Hepatocyte (in vitro differentiated cells): Measurements from ENCODE around the gene PAX7. TPM values are rescaled to one million over a fixed set of nuclear protein-coding genes. Genes with fewer than 3 reads are reported as not detected.

Experiments
- DNase-seq: peaks from one replicate; pipeline ENCODE4 v3.0.0-alpha.2; 2016; ENCODE audit warnings: low spot score
- H2AFZ ChIP-seq: fragments of 200-600 bp; sonication (generic); 2 replicates; pipeline ENCODE4 v1.6.0; 2016; ENCODE audit warnings: antibody characterized with exemption, mild to moderate bottlenecking
- H3K27ac ChIP-seq: fragments of 200-600 bp; sonication (generic); 2 replicates; pipeline ENCODE4 v1.5.1; 2016; ENCODE audit warnings: mild to moderate bottlenecking
- H3K27me3 ChIP-seq: fragments of 200-600 bp; sonication (generic); 2 replicates; pipeline ENCODE4 v1.6.1; 2016
- H3K36me3 ChIP-seq: fragments of 200-600 bp; sonication (generic); replicated peaks from 2 replicates; pipeline ENCODE4 v1.5.1; 2016; ENCODE audit warnings: low read depth; ENCODE audit not compliant: insufficient read depth
- H3K4me1 ChIP-seq: fragments of 200-600 bp; sonication (generic); 2 replicates; pipeline ENCODE4 v1.5.1; 2016; ENCODE audit warnings: mild to moderate bottlenecking, moderate library complexity; ENCODE audit not compliant: insufficient read depth
- H3K4me2 ChIP-seq: fragments of 200-600 bp; sonication (generic); 2 replicates; pipeline ENCODE4 v1.6.0; 2016
- H3K4me3 ChIP-seq: fragments of 200-600 bp; sonication (generic); 2 replicates; pipeline ENCODE4 v1.5.1; 2016; ENCODE audit warnings: mild to moderate bottlenecking
- H3K79me2 ChIP-seq: fragments of 200-600 bp; sonication (generic); 2 replicates; pipeline ENCODE4 v1.6.0; 2017; ENCODE audit warnings: mild to moderate bottlenecking
- H3K9me2 ChIP-seq: fragments of 200-600 bp; sonication (generic); replicated peaks from 2 replicates; pipeline ENCODE4 v1.6.0; 2017; ENCODE audit warnings: mild to moderate bottlenecking; ENCODE audit not compliant: insufficient read depth
- H3K9me3 ChIP-seq: fragments of 200-600 bp; sonication (generic); 2 replicates; pipeline ENCODE4 v1.5.1; 2016; ENCODE audit warnings: low read depth, mild to moderate bottlenecking
- H4K20me1 ChIP-seq: fragments of 200-600 bp; sonication (generic); 2 replicates; pipeline ENCODE4 v1.6.0; 2016; ENCODE audit warnings: mild to moderate bottlenecking; ENCODE audit not compliant: insufficient read depth, poor library complexity, severe bottlenecking
- EZH2 ChIP-seq: fragments of 200-600 bp; sonication (generic); IDR thresholded peaks from 2 replicates; pipeline ENCODE4 v1.6.1; 2016; ENCODE audit warnings: antibody characterized with exemption, mild to moderate bottlenecking, borderline replicate concordance
- EZH2phosphoT487 ChIP-seq: fragments of 200-600 bp; sonication (generic); IDR thresholded peaks from one replicate; pipeline ENCODE4 v1.6.1; 2018; ENCODE audit warnings: antibody characterized with exemption, mild to moderate bottlenecking, low read depth, moderate library complexity; ENCODE audit not compliant: unreplicated experiment, severe bottlenecking
- WGBS: methylation state at CpG from one replicate; pipeline ENCODE4 v1.1.6; 2016; ENCODE audit warnings: low lambda C conversion rate; ENCODE audit errors: missing lambda C conversion rate; 5-methylcytosine and 5-hydroxymethylcytosine counted together
- polyA plus RNA-seq: library from polyadenylated mRNA; unstranded; fragments of >200 nt; fragmentation: Nextera tagmentation; extraction: Ambion mirVana; gene quantifications from 2 replicates; pipeline ENCODE4 v1.2.1, GENCODE V29; 2016
- total RNA-seq: library from RNA; depleted of rRNA; stranded (reverse); fragments of >200 nt; gene quantifications from 2 replicates; pipeline ENCODE4 v1.2.3, GENCODE V29; 2014
- TF ChIP-seq, protein P1 (sequence below): fragments of 200-600 bp; sonication (generic); IDR thresholded peaks from 2 replicates; pipeline ENCODE4 v1.5.1; 2016; ENCODE audit warnings: antibody characterized with exemption, mild to moderate bottlenecking; ENCODE audit not compliant: poor library complexity

The PAX7 gene
- total and polyA plus RNA-seq, 2 experiments from 2014 or later: not detected

DNA sequence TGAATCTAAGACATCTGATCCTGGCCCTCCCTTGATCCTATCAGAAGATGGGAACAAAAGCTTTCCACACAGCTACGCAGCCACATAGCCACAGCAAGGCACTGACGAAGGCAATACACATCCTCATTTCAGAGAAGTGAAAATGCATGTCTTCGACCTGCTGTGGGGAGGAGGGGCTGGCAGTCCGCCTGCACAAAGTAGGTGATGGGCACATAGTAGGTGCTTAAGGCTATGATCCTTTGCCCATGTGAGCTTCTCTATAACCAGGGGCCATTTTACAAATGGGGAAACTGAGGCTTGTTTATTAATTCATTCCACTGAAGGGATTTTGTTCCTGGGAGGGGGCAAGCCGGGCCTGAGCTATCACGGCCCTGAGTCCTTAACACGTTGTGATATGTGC lies 94.2 kb downstream of the PAX7 start:
- DNase-seq: no peak
- H3K4me2 ChIP-seq: no peak overlapping the region
- TF ChIP-seq EZH2 (no peak), EZH2phosphoT487 (no peak)
- TF ChIP-seq, protein P1, sequence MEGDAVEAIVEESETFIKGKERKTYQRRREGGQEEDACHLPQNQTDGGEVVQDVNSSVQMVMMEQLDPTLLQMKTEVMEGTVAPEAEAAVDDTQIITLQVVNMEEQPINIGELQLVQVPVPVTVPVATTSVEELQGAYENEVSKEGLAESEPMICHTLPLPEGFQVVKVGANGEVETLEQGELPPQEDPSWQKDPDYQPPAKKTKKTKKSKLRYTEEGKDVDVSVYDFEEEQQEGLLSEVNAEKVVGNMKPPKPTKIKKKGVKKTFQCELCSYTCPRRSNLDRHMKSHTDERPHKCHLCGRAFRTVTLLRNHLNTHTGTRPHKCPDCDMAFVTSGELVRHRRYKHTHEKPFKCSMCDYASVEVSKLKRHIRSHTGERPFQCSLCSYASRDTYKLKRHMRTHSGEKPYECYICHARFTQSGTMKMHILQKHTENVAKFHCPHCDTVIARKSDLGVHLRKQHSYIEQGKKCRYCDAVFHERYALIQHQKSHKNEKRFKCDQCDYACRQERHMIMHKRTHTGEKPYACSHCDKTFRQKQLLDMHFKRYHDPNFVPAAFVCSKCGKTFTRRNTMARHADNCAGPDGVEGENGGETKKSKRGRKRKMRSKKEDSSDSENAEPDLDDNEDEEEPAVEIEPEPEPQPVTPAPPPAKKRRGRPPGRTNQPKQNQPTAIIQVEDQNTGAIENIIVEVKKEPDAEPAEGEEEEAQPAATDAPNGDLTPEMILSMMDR: no peak
- no peak overlapping the region for H3K27ac ChIP-seq
- H4K20me1 ChIP-seq: no peaks in the 10 kb centered on the region
- no peak overlapping the region for H2AFZ ChIP-seq
- 53% methylated on average over 7 of the region's 7 CpGs for WGBS
- no peaks in the 10 kb centered on the region for H3K36me3 ChIP-seq
- no peaks in the 10 kb centered on the region for H3K9me3 ChIP-seq
- H3K79me2 ChIP-seq: no peaks in the 10 kb centered on the region
- H3K27me3 ChIP-seq: peaks cover 73% of the 10 kb centered on the region
- H3K4me1 ChIP-seq: no peaks in the 10 kb centered on the region
- H3K4me3 ChIP-seq: no peak overlapping the region
- H3K9me2 ChIP-seq: no peaks in the 10 kb centered on the region

DNA sequence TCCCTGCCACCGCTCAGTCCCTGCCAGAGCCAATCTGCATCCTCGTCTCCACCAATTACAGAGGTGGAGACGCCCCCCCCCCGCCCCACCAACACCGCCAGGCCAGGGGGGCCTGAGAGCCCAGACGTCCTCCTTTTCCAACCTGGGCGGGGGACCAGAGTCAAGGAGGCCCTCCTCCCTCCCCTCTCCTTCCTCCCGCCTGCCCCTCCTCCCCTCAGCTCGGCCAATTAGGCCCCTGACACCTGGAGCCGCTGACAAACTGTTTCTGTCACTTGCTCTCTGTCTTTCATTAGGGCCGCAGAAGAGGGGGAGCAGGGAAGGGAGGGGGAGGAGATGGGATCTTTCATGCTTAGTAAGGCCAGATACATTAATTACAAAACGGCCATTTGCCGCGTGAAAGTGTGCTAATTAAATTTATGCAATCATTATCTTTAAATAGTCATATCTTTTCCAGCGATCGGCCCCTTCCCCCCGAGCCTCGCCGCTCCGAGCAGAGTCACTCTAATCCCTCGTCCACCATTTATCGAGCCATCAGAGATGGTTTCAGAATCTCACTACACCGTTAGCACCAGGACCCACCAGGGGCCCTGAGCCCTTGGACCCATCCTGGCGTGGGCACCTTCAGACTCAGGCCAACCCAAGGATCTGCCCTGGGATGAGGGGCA lies 94.7 kb downstream of the PAX7 start:
- H3K36me3 ChIP-seq: no peaks in the 10 kb centered on the region
- WGBS: 50% methylated on average over 20 of the region's 24 CpGs
- H3K9me2 ChIP-seq: no peaks in the 10 kb centered on the region
- H2AFZ ChIP-seq: no peak overlapping the region
- H3K27me3 ChIP-seq: peaks cover 67% of the 10 kb centered on the region
- H3K4me1 ChIP-seq: no peaks in the 10 kb centered on the region
- no peak overlapping the region for H3K4me2 ChIP-seq
- H3K4me3 ChIP-seq: no peak overlapping the region
- DNase-seq: no peak
- no peak overlapping the region for H3K27ac ChIP-seq
- H4K20me1 ChIP-seq: no peaks in the 10 kb centered on the region
- H3K9me3 ChIP-seq: no peaks in the 10 kb centered on the region
- TF ChIP-seq EZH2phosphoT487: no peak
- no peak for TF ChIP-seq EZH2
- TF ChIP-seq, protein P1: no peak
- H3K79me2 ChIP-seq: no peaks in the 10 kb centered on the region

DNA sequence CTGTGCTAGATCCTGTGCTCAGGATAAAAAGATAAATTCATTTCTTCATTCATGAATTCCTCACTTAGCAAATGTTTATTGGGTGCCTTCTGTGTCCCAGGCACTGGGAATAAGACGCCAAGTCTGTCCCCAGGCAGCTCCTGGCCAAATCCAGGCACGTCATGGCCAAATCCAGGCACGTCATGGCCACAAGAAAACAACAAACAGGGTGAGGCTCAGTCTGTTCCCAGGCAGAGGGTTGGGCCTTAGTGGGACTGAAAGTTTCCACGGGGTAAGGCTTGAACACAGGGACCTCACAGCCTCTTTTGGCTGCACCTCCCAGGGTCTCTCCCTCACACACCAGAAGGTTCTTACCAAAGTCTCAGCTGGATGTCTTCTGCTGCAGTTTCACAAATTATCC lies 95.7 kb downstream of the PAX7 start:
- no peak for DNase-seq
- no peaks in the 10 kb centered on the region for H3K9me2 ChIP-seq
- no peak for TF ChIP-seq EZH2phosphoT487
- TF ChIP-seq, protein P1: no peak
- no peak for TF ChIP-seq EZH2
- no peak overlapping the region for H3K4me2 ChIP-seq
- H3K9me3 ChIP-seq: no peaks in the 10 kb centered on the region
- no peaks in the 10 kb centered on the region for H3K4me1 ChIP-seq
- WGBS: 62% methylated on average over 4 of the region's 4 CpGs
- no peaks in the 10 kb centered on the region for H3K79me2 ChIP-seq
- H3K27me3 ChIP-seq: peaks cover 57% of the 10 kb centered on the region
- H3K27ac ChIP-seq: no peak overlapping the region
- no peak overlapping the region for H3K4me3 ChIP-seq
- no peak overlapping the region for H2AFZ ChIP-seq
- no peaks in the 10 kb centered on the region for H4K20me1 ChIP-seq
- H3K36me3 ChIP-seq: no peaks in the 10 kb centered on the region
